Duodenal mucosa (tissue), 2 donors: ENCODE measurements around the gene CLEC14A.
A peak's percentile ranks its signal among the peaks of the same experiment; 100 is the strongest.

Source experiments
- H3K27ac ChIP-seq: one replicate; pipeline ENCODE4 v1.7.0; 2013; ENCODE audit warnings: low read depth, low read length
- H3K27me3 ChIP-seq, 2 donors: one replicate each; pipeline ENCODE4 v1.7.0; 2013; ENCODE audit warnings: low read length in 2 of 2, control low read depth in 1 of 2; ENCODE audit not compliant: insufficient read depth in 2 of 2, control insufficient read depth in 1 of 2
- H3K36me3 ChIP-seq, 2 donors: one replicate each; pipeline ENCODE4 v1.7.0; 2013; ENCODE audit warnings: low read length in 2 of 2, control low read depth in 1 of 2; ENCODE audit not compliant: insufficient read depth in 2 of 2, control insufficient read depth in 1 of 2
- H3K4me1 ChIP-seq, 2 donors: one replicate each; pipeline ENCODE4 v1.7.0; 2013; ENCODE audit warnings: low read length in 2 of 2, control low read depth in 1 of 2; ENCODE audit not compliant: insufficient read depth in 2 of 2, control insufficient read depth in 1 of 2
- H3K4me3 ChIP-seq, 2 donors: one replicate each; pipeline ENCODE4 v1.7.0; 2013; ENCODE audit warnings: low read length in 2 of 2, low read depth in 1 of 2
- H3K9ac ChIP-seq, 2 donors: one replicate each; pipeline ENCODE4 v1.7.0; 2013; ENCODE audit warnings: low read length in 2 of 2, low read depth in 1 of 2
- H3K9me3 ChIP-seq, 2 donors: one replicate each; pipeline ENCODE4 v1.7.0; 2013; ENCODE audit warnings: low read length in 2 of 2, control low read depth in 1 of 2; ENCODE audit not compliant: control insufficient read depth in 1 of 2

Gene CLEC14A

GRCh38 chr14:38207736-38208617, 47.9 kb downstream of the CLEC14A start, which contains the start of gene SSTR1:
SSTR1 (plus strand) TSS chr14:38207904; CDS start chr14:38209390, 1,486 bp downstream.
- peak within 1 kb of the TSS; percentile 87 for H3K27ac ChIP-seq
- no peaks in the 10 kb centered on the region for H3K9me3 ChIP-seq
- peaks cover 0 to 4% of the 10 kb centered on the region in 2 donors for H3K27me3 ChIP-seq
- peak within 1 kb of the TSS; percentile 85 to 87 for H3K9ac ChIP-seq
- no peaks in the 10 kb centered on the region for H3K36me3 ChIP-seq
- peaks cover 12 to 15% of the 10 kb centered on the region in 2 donors for H3K4me1 ChIP-seq
- H3K4me3 ChIP-seq: peak within 1 kb of the TSS; percentile 69 to 85

- Histone ChIP-seq H3K27me3 (peaks cover 0 to 4% of the 10 kb centered on the region in 2 donors), H3K9ac (peak overlapping the region; percentile 82 to 87)
These were observed 48.5 kb downstream of the CLEC14A start for GRCh38 chr14:38207377-38207735.

GRCh38 chr14:38206689-38207376, 49.1 kb downstream of the CLEC14A start:
- Histone ChIP-seq H3K27me3 (peaks cover 0 to 4% of the 10 kb centered on the region in 2 donors), H3K36me3 (no peaks in the 10 kb centered on the region), H3K27ac (no peak overlapping the region), H3K9me3 (no peaks in the 10 kb centered on the region), H3K9ac (peak overlapping the region; percentile 82 to 87), H3K4me1 (peaks cover 10 to 12% of the 10 kb centered on the region in 2 donors), H3K4me3 (peak overlapping the region; percentile 69 to 85)

More at GRCh38 chr14:38207377-38207735, 48.5 kb downstream of the CLEC14A start:
- H3K9me3 ChIP-seq: no peaks in the 10 kb centered on the region
- peak overlapping the region; percentile 87 for H3K27ac ChIP-seq
- peaks cover 12 to 14% of the 10 kb centered on the region in 2 donors for H3K4me1 ChIP-seq
- no peaks in the 10 kb centered on the region for H3K36me3 ChIP-seq
- H3K4me3 ChIP-seq: peak overlapping the region; percentile 69 to 85

GRCh38 chr14:38205949-38206665, 49.8 kb downstream of the CLEC14A start:
- Histone ChIP-seq H3K36me3 (no peaks in the 10 kb centered on the region), H3K27ac (no peak overlapping the region), H3K27me3 (peaks cover 0 to 4% of the 10 kb centered on the region in 2 donors), H3K9ac (no peak overlapping the region), H3K4me1 (peaks cover 16 to 20% of the 10 kb centered on the region in 2 donors), H3K9me3 (no peaks in the 10 kb centered on the region), H3K4me3 (no peak overlapping the region)

- H3K36me3 ChIP-seq: no peaks in the 10 kb centered on the region
- H3K4me1 ChIP-seq: peaks cover 16 to 26% of the 10 kb centered on the region in 2 donors
- H3K27ac ChIP-seq: no peak overlapping the region
- H3K27me3 ChIP-seq: peaks cover 0 to 4% of the 10 kb centered on the region in 2 donors
- H3K9ac ChIP-seq: no peak overlapping the region
- no peak overlapping the region for H3K4me3 ChIP-seq
- no peaks in the 10 kb centered on the region for H3K9me3 ChIP-seq
These were observed 50.6 kb downstream of the CLEC14A start for GRCh38 chr14:38205119-38205813.

- H3K27ac ChIP-seq: no peak overlapping the region
- no peaks in the 10 kb centered on the region for H3K36me3 ChIP-seq
- peaks cover 10 to 28% of the 10 kb centered on the region in 2 donors for H3K4me1 ChIP-seq
- H3K27me3 ChIP-seq: peaks cover 0 to 4% of the 10 kb centered on the region in 2 donors
- no peak overlapping the region for H3K4me3 ChIP-seq
- H3K9ac ChIP-seq: no peak overlapping the region
- H3K9me3 ChIP-seq: no peaks in the 10 kb centered on the region
These were observed 51.2 kb downstream of the CLEC14A start for GRCh38 chr14:38204719-38205115.
